HG03066 (cell line): Measurements from ENCODE around the gene PCSK2.

Source experiments
- ATAC-seq: cut with Tn5 transposase; IDR thresholded peaks from one replicate; pipeline ENCODE4 v1.9.1; 2021; ENCODE audit warnings: low read depth; ENCODE audit not compliant: unreplicated experiment

PCSK2 gene

GRCh38 chr20:17327185-17328148 lies 100.6 kb downstream of the PCSK2 start:
- no peak for ATAC-seq

DNA sequence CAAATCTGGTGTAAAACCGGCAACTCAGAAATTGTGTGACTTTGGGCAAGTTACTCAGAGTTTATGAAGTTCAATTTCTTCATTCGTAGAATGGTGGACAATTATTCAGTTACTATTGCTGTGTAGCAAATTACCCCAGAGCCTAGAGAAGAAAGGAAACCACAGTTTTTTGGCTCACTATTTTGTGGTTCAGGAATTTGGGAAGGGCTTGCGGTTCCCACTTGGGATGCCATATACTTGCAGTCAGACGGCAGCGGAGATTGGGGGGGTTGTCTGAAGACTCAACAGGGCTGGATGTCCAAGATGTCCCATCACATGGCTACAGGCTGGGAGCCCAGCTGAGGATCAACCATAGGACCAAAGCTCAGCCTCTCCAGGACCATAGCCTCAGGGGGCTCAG lies 108.1 kb downstream of the PCSK2 start:
- no peak for ATAC-seq

- no peak for ATAC-seq
Observed at GRCh38 chr20:17339000-17339399, 112.2 kb downstream of the PCSK2 start.

DNA sequence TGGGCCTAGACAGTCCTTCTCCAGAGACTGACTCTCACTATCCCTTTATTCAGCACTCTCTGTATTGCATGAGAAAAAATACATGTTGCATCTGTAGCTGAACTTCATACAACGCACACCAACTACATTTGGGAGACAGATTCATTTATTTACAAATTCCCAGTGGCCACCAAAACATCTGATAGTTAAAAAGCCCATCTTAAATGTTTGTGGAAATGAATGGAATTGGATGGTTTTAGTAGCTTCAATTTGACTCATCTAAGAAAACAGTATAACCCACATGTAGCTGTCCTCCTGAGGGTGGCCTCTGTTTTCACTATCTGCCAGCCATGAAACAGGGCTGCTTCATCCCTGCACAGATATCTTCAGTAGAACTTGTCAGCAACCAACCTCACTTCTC lies 116.3 kb downstream of the PCSK2 start:
- no peak for ATAC-seq

GRCh38 chr20:17343656-17344452 lies 117.0 kb downstream of the PCSK2 start:
- no peak for ATAC-seq

DNA sequence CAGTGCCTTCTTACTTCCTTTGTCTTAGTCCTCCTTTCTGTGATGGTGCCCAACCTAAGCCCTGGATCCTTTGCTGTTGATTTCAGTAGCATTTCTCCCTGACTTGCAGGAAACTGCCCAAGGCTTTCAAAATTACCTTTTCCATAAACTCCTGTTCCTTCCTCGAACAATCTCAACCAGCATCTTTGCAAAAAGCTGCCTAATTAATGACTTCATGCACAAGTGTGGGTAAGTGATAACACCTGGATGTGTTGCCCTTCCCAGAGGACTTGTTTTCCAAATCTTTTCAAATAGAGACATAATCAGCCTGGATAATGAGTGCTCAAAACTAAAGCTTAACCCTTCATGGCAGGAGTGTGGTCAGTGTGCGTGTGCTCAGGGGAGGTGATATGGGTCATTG lies 118.0 kb downstream of the PCSK2 start:
- no peak for ATAC-seq

GRCh38 chr20:17345321-17345720 lies 118.5 kb downstream of the PCSK2 start:
- no peak for ATAC-seq

DNA sequence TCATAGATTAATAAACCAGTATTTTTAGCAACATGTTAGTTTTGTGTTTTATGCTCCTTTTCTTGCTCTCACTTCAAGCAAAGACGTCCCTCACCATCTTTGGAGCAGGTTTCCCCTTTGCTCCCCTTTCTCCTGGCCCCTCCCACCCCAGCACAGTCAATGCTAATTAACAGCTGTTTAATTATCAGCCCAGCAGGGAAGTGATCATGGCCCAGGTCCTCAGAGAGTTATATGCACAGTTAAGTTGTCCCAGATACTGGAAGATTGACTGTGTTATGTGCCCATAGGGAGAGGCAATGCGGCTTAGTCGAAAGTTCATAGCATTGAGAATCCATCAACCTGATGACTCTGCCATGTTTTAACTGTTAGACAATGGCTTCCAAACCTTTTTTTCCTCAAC lies 123.5 kb downstream of the PCSK2 start:
- ATAC-seq: no peak

- no peak for ATAC-seq
Observed at GRCh38 chr20:17357238-17357637, 130.4 kb downstream of the PCSK2 start.

DNA sequence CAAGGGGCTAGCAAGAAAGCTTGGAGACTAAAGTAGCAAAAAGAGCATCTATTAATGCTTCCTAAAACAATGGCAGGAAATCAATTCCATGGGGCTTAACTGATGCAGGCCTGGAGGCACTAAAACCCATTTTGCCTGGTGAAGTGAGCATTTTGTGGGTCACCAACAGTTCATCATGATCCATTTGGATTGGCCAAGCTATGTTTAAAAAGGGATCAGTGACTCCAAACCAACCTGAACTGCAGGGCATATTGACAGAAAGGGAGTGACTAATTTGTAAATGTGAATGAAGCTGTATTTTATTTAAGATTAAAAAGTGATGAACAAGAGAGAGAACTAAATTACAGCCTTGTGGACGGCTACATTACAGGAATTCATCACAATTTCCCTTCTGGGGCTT lies 132.0 kb downstream of the PCSK2 start:
- no peak for ATAC-seq

DNA sequence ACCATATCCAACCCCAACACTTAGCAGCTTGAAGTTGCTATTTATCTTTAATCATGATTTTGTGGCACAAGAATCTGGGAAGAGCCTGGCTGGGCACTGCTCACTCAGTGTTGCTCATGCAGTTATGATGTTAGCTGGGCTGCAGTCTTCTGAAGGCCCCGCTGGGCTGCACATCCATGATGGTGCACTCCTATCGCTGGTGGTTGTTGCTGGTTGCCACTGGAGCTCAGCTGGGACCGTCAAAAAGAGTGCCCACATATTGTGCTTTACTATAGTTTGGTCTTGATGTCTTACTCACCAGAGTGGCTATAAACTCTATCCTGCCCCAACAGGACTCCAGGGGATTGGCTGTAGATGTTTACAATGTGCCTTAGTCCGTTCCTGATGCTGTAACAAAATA lies 137.8 kb downstream of the PCSK2 start:
- ATAC-seq: no peak

DNA sequence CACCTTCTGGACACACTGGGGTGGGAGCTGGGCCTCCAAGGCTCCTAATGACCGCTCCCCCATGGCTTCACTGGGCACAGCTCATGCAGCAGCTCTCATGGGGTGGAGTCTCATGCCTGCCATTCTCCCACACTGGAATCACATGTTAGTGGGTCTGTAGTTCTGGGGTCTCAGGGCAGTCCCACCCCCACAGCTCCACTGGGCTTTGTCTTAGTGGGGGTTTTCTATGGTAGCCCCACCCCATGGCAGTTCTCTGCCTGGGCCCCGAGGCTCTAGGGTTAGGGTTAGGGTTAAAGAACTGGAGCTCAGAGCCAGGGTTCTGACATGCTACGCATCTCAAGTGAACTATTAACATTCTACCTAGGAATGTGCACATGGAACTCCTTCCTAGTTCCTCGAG lies 139.0 kb downstream of the PCSK2 start:
- ATAC-seq: no peak

GRCh38 chr20:17369506-17369905 lies 142.7 kb downstream of the PCSK2 start:
- ATAC-seq: no peak

GRCh38 chr20:17372806-17373440 lies 146.1 kb downstream of the PCSK2 start:
- no peak for ATAC-seq

DNA sequence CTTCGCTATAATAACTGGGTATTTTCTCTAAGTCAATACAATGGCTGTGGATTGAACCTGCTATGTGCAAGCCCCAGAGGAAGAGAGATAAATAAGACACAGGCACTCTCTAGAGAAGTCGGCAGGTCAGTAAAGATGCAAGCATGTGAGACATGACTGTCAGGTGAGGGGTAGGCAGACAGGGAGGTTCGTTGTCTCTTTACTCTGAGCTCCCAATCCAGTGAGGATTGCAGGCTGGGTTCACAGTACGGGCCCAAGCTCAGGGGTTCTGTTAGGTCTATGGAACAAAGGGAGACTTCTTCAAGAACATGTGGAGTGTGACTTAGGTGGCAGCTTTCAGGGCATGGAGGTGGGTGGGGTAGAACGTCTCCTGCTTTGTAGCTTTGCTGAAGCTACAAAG lies 147.2 kb downstream of the PCSK2 start:
- ATAC-seq: no peak

DNA sequence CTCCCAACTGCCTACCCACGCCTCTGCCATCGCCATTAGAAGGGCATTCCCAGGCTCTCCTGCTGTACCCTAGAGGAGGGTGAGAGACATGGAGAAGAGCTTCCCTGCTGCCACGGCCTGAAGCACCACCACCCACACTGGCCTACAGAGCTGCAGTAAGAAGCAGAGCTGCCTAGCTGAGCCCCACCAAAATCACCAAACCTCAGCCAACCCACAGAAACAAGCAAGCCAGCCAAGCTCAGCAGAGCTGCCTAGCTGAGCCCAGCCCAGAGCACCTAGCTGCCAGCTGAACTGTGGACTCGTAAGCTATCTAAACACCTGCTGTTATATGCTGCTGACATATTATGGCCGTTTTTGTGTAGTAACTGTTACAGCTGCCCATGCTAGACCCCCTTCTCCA lies 149.2 kb downstream of the PCSK2 start:
- ATAC-seq: no peak

DNA sequence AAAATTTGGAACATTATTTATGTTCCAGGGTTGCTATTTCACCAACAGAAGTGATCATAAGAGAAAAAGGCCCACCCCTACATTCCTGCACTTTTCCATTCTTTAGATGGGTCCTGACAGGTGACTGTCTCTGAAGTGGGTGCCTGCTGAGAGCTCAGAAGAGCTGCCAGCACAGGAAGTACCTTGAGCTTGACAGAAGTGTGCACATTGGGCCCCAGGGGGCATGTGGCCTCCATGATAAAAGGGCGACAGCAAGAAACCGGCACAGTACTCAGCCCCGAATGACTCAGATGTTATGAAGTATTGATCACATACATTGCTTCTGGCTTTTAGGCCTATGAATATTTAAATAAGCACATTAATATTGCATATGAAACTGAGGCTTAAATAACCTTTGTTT lies 150.4 kb downstream of the PCSK2 start:
- no peak for ATAC-seq

DNA sequence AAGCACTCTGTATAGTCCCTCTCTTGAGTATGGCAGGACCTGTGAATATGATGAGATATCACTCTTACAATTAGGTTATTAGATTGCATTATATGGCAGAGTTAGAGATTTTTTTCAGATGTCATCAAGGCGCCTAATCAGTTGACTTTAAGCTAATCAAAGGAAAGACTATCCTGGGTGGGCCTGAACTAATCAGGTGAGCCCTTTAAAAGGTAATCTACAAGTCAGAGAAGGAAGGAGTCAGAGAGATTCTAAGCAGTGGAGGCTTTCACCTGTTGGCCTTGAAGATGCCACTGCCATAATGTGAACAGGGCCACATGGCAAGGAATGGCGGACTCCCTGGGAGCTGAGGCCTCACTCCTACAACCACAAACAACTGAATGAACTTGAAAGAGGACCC lies 152.8 kb downstream of the PCSK2 start:
- no peak for ATAC-seq

DNA sequence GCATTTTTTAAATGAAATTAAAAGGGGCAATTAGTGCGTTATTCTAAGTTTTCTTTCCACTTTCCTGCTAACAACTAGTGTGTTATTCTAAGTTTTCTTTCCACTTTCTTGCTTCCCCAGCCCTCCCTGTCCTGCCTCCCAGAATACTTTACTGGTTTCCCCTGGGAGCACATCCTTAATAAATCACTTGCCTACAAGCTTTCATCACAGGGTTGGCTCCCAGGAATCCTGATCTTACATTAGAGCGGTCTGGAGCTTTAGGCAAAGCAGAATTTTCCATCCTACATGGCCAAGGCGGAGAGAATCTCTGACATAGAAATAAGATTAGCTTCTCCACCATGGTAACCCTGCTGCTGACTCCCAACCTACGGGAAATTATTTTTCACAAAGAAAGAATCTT lies 154.0 kb downstream of the PCSK2 start:
- ATAC-seq: no peak

- ATAC-seq: no peak
Observed at GRCh38 chr20:17381724-17382123, 154.9 kb downstream of the PCSK2 start.

GRCh38 chr20:17385798-17386197 lies 159.0 kb downstream of the PCSK2 start:
- ATAC-seq: no peak
